Measurements from ENCODE around the gene ZC2HC1C. TPM values are rescaled to one million over a fixed set of nuclear protein-coding genes. Genes with fewer than 3 reads are reported as not detected.

Gene ZC2HC1C
- total and polyA plus RNA-seq, 2 of the 13 experiments (the other 11 are each of a cell fraction or from before 2014, with no cell fraction given): 3.3 to 3.5 TPM

GRCh38 chr14:75126679-75127473 lies 57.4 kb downstream of the ZC2HC1C start, which contains the start of gene NEK9 (continued):
- TF ChIP-seq HBP1 (CRISPR knock-in tag; IDR thresholded peaks at IDR 0.05; ENCODE audit: low read depth) (no peak), HNRNPH1 (optimal IDR thresholded peaks at IDR 0.05; ENCODE audit: low read depth, low read length) (no peak), ARID4A (CRISPR knock-in tag; IDR thresholded peaks at IDR 0.05; ENCODE audit: borderline replicate concordance) (peak; percentile 98), SATB2 (CRISPR knock-in tag; IDR thresholded peaks at IDR 0.05) (0 out of 2 replicates have a peak, but pooled peaks have one; percentile 31), TRIM22 (IDR thresholded peaks at IDR 0.05) (no peak), NFATC3 (CRISPR knock-in tag; IDR thresholded peaks at IDR 0.05) (no peak), KLF6 (CRISPR knock-in tag; IDR thresholded peaks at IDR 0.05) (peak; percentile 94; the same call in 1 of the 2 replicates), TOE1 (CRISPR knock-in tag; IDR thresholded peaks at IDR 0.05) (peak; percentile 84; the same call in 1 of the 2 replicates), ZNF253 (CRISPR knock-in tag; IDR thresholded peaks at IDR 0.05; ENCODE audit: borderline replicate concordance) (no peak), THRA (CRISPR knock-in tag; IDR thresholded peaks at IDR 0.05; ENCODE audit: borderline replicate concordance) (peak; percentile 42; the same call in 1 of the 2 replicates), ZFYVE20 (CRISPR knock-in tag; IDR thresholded peaks at IDR 0.05; ENCODE audit: borderline replicate concordance, low read depth) (0 out of 2 replicates have a peak, but pooled peaks have one; percentile 86), NR2F2 (IDR thresholded peaks at IDR 0.05; ENCODE audit: borderline replicate concordance, low read depth) (no peak), HOXA7 (CRISPR knock-in tag; IDR thresholded peaks at IDR 0.05) (no peak), ZBTB10 (CRISPR knock-in tag; IDR thresholded peaks at IDR 0.05; ENCODE audit: borderline replicate concordance) (no peak), CBX2 (IDR thresholded peaks at IDR 0.05; ENCODE audit: low read depth, low read length) (no peak), CBX2 (CRISPR knock-in tag; IDR thresholded peaks at IDR 0.05; ENCODE audit: low read depth) (no peak), ZNF616 (CRISPR knock-in tag; IDR thresholded peaks at IDR 0.05; ENCODE audit: low read depth) (no peak), ZNF629 (CRISPR knock-in tag; conservative IDR thresholded peaks at IDR 0.05) (peak; percentile 29)
